Central memory CD8-positive, alpha-beta T cell (primary cell): ENCODE results near the gene HORMAD2.
A peak's percentile ranks its signal among the peaks of the same experiment; 100 is the strongest.
"Not testable (repeated sequence)": the region's sequence is repeated elsewhere in the genome, so short reads cannot be mapped to it uniquely, and the experiment has no call there.

Experiments used
- ATAC-seq: fragments of 150-1000 bp; cut with Tn5 transposase; replicated peaks from 2 replicates; pipeline ENCODE4 v1.10.0; 2022; ENCODE audit warnings: mild to moderate bottlenecking, moderate FRiP score, moderate number of reproducible peaks; ENCODE audit not compliant: poor library complexity, severe bottlenecking; ENCODE audit errors: extremely low read depth
- DNase-seq, 2 donors: peaks; one replicate each; pipeline ENCODE4 v3.0.0; 2021; ENCODE audit warnings: low spot score in 2 of 2
- H3K27ac Mint-ChIP-seq: one replicate; pipeline ENCODE4 v1.8.0; 2022; ENCODE audit warnings: low read depth, mild to moderate bottlenecking, moderate library complexity, mixed read lengths
- H3K27me3 Mint-ChIP-seq: one replicate; pipeline ENCODE4 v1.8.0; 2022; ENCODE audit warnings: mixed read lengths
- H3K36me3 Mint-ChIP-seq: one replicate; pipeline ENCODE4 v1.8.0; 2022; ENCODE audit warnings: mild to moderate bottlenecking, moderate library complexity, mixed read lengths; ENCODE audit not compliant: insufficient read depth
- H3K4me1 Mint-ChIP-seq: one replicate; pipeline ENCODE4 v1.8.0; 2022; ENCODE audit warnings: mixed read lengths
- H3K4me3 Mint-ChIP-seq: one replicate; pipeline ENCODE4 v1.8.0; 2022; ENCODE audit warnings: mild to moderate bottlenecking, moderate library complexity, mixed read lengths
- H3K9me3 Mint-ChIP-seq: one replicate; pipeline ENCODE4 v1.8.0; 2022; ENCODE audit warnings: mixed read lengths

Gene HORMAD2

DNA sequence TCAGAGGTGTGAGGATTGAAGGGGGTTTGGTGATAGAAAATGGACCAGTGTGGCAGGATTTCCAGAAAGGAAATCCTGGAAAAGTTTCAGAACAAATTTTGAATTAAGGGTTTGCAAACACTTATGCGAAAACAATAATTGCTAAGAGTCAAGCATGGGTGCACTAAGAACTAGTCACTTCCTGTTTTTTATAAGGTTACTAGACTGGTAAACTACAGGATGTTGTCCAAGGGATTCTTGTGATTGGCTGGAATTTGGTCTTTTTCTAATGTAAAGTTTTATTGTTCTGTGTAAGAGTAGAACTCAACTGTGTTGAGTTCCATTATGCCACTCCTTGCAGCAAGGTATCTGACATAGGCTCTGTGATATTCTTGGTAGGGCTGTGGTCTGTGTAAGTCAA lies 112.2 kb downstream of the HORMAD2 start:
- H3K4me3 Mint-ChIP-seq: no peak overlapping the region
- H3K27ac Mint-ChIP-seq: no peak overlapping the region
- no peak for DNase-seq
- no peak for ATAC-seq
- H3K4me1 Mint-ChIP-seq: peaks cover 5% of the 10 kb centered on the region
- H3K36me3 Mint-ChIP-seq: no peaks in the 10 kb centered on the region
- H3K27me3 Mint-ChIP-seq: peaks cover 20% of the 10 kb centered on the region
- no peaks in the 10 kb centered on the region for H3K9me3 Mint-ChIP-seq

- no peaks in the 10 kb centered on the region for H3K36me3 Mint-ChIP-seq
- peak overlapping the region; percentile 45 for H3K27ac Mint-ChIP-seq
Measured at GRCh38 chr22:30193031-30193775, 112.9 kb downstream of the HORMAD2 start.

GRCh38 chr22:30195245-30196140 lies 115.2 kb downstream of the HORMAD2 start:
- peaks cover 7% of the 10 kb centered on the region for H3K27me3 Mint-ChIP-seq
- peaks cover 5% of the 10 kb centered on the region for H3K4me1 Mint-ChIP-seq
- H3K9me3 Mint-ChIP-seq: no peaks in the 10 kb centered on the region
- no peak overlapping the region for H3K27ac Mint-ChIP-seq
- H3K36me3 Mint-ChIP-seq: peaks cover 2% of the 10 kb centered on the region
- ATAC-seq: no peak
- peak overlapping the region; percentile 6 for H3K4me3 Mint-ChIP-seq
- no peak for DNase-seq

More at GRCh38 chr22:30193031-30193775, 112.9 kb downstream of the HORMAD2 start:
- DNase-seq (no peak), ATAC-seq (no peak)
- H3K9me3 Mint-ChIP-seq: no peaks in the 10 kb centered on the region
- no peak overlapping the region for H3K4me3 Mint-ChIP-seq
- peaks cover 5% of the 10 kb centered on the region for H3K4me1 Mint-ChIP-seq
- peaks cover 20% of the 10 kb centered on the region for H3K27me3 Mint-ChIP-seq

GRCh38 chr22:30196141-30196879 lies 116.0 kb downstream of the HORMAD2 start:
- H3K4me1 Mint-ChIP-seq: peaks cover 5% of the 10 kb centered on the region
- H3K4me3 Mint-ChIP-seq: peak overlapping the region; percentile 6
- no peaks in the 10 kb centered on the region for H3K9me3 Mint-ChIP-seq
- no peaks in the 10 kb centered on the region for H3K27me3 Mint-ChIP-seq
- H3K27ac Mint-ChIP-seq: peak overlapping the region; percentile 19
- peaks cover 2% of the 10 kb centered on the region for H3K36me3 Mint-ChIP-seq
- peak in 1 of 2 donors; percentile 53 for DNase-seq
- peak; percentile 82 for ATAC-seq

- H3K4me3 Mint-ChIP-seq: no peak overlapping the region
- H3K36me3 Mint-ChIP-seq: peaks cover 2% of the 10 kb centered on the region
- H3K27ac Mint-ChIP-seq: peak overlapping the region; percentile 19
- DNase-seq (no peak), ATAC-seq (no peak)
- H3K27me3 Mint-ChIP-seq: no peaks in the 10 kb centered on the region
- peaks cover 4% of the 10 kb centered on the region for H3K4me1 Mint-ChIP-seq
- no peaks in the 10 kb centered on the region for H3K9me3 Mint-ChIP-seq
Measured at GRCh38 chr22:30196880-30197336, 116.6 kb downstream of the HORMAD2 start.

DNA sequence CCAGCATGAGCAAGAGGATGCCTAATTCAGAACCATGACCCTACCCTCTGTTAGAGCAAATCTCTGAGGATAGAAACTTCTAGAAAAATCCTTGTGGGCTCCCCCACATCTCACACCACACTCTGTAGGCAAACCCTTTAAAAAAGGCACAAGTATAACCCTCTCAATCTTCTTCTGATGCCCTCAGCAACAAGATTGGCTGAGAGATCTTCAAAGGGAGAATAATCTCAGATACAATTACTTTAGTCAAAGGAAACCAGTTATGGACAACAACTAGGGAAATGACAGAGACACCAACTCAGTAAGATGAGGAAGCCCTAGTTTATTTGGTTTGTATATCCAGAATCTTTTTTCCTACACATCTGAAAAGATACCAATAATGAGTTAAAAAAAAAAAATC lies 117.1 kb downstream of the HORMAD2 start:
- Mint-ChIP-seq H3K4me3 (no peak overlapping the region), H3K27ac (no peak overlapping the region), H3K27me3 (no peaks in the 10 kb centered on the region), H3K9me3 (no peaks in the 10 kb centered on the region), H3K36me3 (peaks cover 2% of the 10 kb centered on the region), H3K4me1 (no peaks in the 10 kb centered on the region)
- ATAC-seq (no peak), DNase-seq (no peak)

GRCh38 chr22:30198152-30198825 lies 118.0 kb downstream of the HORMAD2 start:
- Mint-ChIP-seq H3K9me3 (no peaks in the 10 kb centered on the region), H3K4me1 (no peaks in the 10 kb centered on the region), H3K27me3 (no peaks in the 10 kb centered on the region), H3K4me3 (no peak overlapping the region), H3K36me3 (peaks cover 2% of the 10 kb centered on the region), H3K27ac (no peak overlapping the region)
- no peak for DNase-seq
- no peak for ATAC-seq

DNA sequence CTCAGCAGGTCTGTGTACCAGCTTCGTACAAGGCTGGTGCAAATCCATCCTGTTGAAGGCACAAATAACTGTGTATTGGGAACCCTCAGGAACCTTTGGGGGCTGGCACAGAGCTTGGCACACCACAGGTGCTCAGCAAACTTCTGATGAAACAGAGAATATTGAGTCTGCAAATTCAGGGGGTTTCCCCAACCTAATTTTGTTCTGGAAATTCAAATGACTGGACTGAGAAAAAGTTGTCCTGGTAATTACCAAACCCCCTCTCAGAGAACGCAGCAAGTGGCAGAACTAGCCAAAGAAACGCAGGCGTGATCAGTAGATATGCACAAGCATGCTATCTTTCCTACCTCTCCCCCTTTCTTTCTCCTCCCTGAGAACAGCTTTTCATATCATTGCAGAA lies 118.7 kb downstream of the HORMAD2 start:
- no peaks in the 10 kb centered on the region for H3K4me1 Mint-ChIP-seq
- H3K9me3 Mint-ChIP-seq: no peaks in the 10 kb centered on the region
- peaks cover 2% of the 10 kb centered on the region for H3K36me3 Mint-ChIP-seq
- no peak for DNase-seq
- H3K27ac Mint-ChIP-seq: no peak overlapping the region
- H3K4me3 Mint-ChIP-seq: no peak overlapping the region
- no peak for ATAC-seq
- H3K27me3 Mint-ChIP-seq: no peaks in the 10 kb centered on the region

DNA sequence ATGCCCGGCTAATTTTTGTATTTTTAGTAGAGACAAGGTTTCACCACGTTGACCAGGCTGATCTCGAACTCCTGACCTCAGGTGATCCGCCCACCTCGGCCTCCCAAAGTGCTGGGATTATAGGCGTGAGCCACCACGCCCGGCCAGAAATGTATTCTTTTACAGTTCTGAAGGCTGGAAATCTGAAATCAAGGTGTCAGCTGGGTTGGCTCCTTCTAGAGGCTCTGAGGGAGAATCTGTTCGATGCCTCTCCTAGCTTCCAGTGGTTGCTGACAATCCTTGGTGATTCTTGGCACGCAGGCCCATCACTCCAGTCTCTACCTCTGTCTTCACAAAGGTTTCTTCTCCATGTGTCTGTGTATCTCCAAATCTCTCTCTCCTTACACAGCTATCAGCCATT lies 120.6 kb downstream of the HORMAD2 start:
- not testable (repeated sequence) for DNase-seq, H3K4me1 Mint-ChIP-seq, ATAC-seq, H3K4me3 Mint-ChIP-seq, H3K27ac Mint-ChIP-seq, H3K36me3 Mint-ChIP-seq, H3K27me3 Mint-ChIP-seq, H3K9me3 Mint-ChIP-seq

- Mint-ChIP-seq H3K4me3 (no peak overlapping the region), H3K4me1 (no peaks in the 10 kb centered on the region), H3K36me3 (peaks cover 2% of the 10 kb centered on the region), H3K27ac (no peak overlapping the region), H3K9me3 (no peaks in the 10 kb centered on the region), H3K27me3 (no peaks in the 10 kb centered on the region)
- DNase-seq (no peak), ATAC-seq (no peak)
Measured at GRCh38 chr22:30201945-30202344, 121.7 kb downstream of the HORMAD2 start.

- Mint-ChIP-seq H3K27ac (no peak overlapping the region), H3K36me3 (peaks cover 2% of the 10 kb centered on the region), H3K9me3 (no peaks in the 10 kb centered on the region), H3K4me1 (no peaks in the 10 kb centered on the region), H3K4me3 (no peak overlapping the region), H3K27me3 (no peaks in the 10 kb centered on the region)
- DNase-seq (no peak), ATAC-seq (no peak)
Measured at GRCh38 chr22:30202531-30203006, 122.3 kb downstream of the HORMAD2 start.
